GM19372 (cell line): Measurements from ENCODE around the gene REXO4.
"Not testable (repeated sequence)": the region's sequence is repeated elsewhere in the genome, so short reads cannot be mapped to it uniquely, and the experiment has no call there.

ENCODE experiments used
- ATAC-seq: cut with Tn5 transposase; IDR thresholded peaks from one replicate; pipeline ENCODE4 v1.9.1; 2021; ENCODE audit warnings: mild to moderate bottlenecking, low read depth, moderate library complexity; ENCODE audit not compliant: unreplicated experiment

Gene REXO4

DNA sequence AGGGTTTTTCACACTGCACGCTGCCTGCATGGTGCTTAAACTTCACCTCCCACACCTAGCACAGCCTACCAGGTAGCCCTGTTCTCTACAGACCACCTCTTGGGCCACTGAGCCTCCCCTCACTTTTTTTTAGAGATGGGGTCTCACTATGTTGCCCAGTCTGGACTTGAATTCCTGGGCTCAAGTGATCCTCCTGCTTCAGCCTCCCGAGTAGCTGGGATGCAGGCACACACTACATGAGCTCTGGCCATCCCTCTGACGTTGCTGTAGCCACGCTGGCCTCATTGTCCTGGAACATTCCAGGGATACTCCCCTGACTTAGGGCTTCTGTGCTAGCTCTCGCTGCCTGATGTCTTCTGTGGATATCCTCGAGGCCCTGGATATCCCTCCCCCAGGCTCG, 34.8 kb upstream of the REXO4 start:
- no peak for ATAC-seq

GRCh38 chr9:133451865-133452264, 34.1 kb upstream of the REXO4 start:
- ATAC-seq, result not testable (repeated sequence)

GRCh38 chr9:133449760-133450159, 31.9 kb upstream of the REXO4 start:
- no peak for ATAC-seq

DNA sequence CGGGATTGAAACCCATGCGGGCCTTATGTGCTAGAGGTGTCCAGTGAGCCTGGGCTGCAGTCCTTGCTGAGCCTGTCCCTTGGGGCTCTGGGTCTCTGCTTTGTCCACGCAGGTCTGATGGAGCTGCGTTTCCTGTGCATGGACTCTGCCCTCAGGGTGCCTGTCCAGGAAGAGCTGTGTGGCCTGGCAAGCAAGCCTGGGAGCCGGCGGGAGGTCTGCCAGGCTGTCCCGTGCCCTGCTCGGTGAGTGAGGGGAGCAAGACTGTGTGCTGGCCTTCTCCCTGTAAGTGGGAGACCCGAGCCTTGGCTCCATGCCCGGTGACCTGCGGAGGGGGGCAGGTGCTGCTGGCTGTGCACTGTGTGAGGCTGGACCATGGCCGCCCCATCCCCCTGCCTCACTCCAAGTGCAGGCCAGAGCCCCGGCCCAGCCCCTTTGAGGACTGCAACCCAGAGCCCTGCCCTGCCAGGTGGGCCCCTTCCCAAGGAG, 30.7 kb upstream of the REXO4 start:
- ATAC-seq, result no peak

DNA sequence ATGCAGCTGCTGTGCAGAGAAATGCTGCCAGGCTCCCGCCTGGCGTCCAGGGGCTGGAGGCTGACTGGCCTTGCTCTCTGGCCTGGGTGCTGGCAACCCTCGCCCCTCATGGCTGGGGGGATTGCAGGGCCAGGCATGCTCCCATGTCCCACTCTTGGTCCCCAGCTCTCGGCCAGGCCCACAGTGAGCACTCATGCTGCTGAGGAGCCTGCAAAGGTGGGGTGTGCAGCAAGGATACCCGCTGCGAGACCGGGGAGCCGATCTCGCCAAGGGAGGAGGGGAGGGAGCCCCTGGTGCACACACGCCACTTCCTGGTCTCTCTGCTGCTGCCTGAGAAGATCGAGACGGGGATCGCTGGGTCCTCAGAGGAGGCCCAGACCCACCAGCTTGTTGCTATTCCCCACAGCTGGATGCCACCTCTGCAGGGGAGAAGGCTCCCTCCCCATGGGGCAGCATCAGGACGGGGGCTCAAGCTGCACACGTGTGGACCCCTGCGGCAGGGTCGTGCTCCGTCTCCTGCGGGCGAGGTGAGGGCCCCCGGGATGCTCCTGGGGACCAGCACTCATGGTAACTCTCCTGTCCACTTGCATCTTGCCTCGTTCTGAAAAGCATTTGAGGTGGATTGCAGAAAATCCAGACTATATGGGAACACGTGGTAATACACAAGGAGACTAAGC, 27.6 kb upstream of the REXO4 start:
- no peak for ATAC-seq

DNA sequence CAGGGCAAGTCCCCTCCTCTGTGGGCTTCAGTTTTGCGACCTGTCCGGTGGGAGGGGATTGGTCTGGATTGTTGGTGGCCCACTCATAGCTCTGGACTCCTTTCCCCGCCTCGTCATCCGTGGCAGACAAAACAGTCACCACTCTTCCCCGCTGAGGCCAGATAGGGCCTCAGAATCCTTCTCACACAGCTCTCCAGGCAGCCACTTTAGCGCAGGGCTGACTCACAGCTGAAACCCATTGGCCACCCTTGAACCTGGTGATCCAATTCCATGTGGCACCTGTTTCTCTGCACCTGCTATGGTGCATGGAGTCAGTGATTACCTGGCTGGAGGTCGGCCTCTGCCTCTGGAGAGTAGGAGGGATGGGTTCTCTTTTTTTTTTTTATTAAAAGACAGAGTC, 26.2 kb upstream of the REXO4 start:
- ATAC-seq, result no peak

DNA sequence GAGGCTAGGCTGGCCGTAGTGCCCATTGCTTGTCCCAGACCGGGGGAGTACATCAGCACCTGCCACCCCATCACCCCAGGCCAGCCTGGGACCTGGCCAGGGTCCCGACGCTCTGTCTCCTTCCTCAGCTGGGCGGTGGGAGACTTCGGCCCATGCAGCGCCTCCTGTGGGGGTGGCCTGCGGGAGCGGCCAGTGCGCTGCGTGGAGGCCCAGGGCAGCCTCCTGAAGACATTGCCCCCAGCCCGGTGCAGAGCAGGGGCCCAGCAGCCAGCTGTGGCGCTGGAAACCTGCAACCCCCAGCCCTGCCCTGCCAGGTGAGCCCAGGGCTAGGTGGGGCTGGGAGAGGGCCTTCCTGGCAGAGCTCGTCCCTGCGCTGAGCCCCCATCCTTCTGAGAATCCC, 25.4 kb upstream of the REXO4 start:
- no peak for ATAC-seq

GRCh38 chr9:133441571-133441970, 23.8 kb upstream of the REXO4 start:
- ATAC-seq, result no peak

GRCh38 chr9:133440874-133441273, 23.1 kb upstream of the REXO4 start:
- no peak for ATAC-seq

- no peak for ATAC-seq
These were observed 21.5 kb upstream of the REXO4 start for GRCh38 chr9:133439337-133439736.

GRCh38 chr9:133437753-133438531, 20.1 kb upstream of the REXO4 start:
- ATAC-seq, result no peak

DNA sequence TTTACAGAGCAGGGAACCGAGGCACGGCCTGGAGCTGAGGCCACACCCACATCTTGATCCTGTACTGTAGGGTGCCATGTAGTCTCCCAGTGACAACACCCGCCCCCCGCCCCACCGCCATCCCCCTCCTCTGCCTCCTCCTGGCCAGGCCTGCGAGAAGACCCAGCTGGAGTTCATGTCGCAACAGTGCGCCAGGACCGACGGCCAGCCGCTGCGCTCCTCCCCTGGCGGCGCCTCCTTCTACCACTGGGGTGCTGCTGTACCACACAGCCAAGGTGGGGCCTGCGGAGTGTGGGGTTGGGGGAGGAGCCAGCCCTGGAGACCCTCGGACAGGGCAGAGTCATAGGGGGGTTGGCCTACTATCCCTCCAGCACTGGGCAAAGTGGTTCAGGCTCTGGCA, 18.9 kb upstream of the REXO4 start:
- no peak for ATAC-seq

DNA sequence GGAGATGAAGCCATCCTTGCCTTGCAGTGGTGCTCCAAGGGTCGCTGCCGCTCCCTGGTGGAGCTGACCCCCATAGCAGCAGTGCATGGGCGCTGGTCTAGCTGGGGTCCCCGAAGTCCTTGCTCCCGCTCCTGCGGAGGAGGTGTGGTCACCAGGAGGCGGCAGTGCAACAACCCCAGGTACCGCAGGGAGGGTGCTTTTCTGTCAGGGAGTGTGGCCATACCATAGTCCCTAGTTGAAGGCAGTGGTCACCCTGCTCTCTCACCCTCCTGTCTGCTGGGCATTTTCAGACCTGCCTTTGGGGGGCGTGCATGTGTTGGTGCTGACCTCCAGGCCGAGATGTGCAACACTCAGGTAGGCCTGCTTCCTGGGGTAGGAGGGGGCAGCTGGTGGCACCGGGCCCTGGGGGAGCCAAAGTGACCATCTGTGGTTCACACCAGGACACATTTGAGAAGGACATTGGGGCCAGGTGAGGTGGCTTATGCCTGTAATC, 15.6 kb upstream of the REXO4 start:
- ATAC-seq, result no peak

GRCh38 chr9:133430244-133430643, 12.4 kb upstream of the REXO4 start:
- no peak for ATAC-seq

DNA sequence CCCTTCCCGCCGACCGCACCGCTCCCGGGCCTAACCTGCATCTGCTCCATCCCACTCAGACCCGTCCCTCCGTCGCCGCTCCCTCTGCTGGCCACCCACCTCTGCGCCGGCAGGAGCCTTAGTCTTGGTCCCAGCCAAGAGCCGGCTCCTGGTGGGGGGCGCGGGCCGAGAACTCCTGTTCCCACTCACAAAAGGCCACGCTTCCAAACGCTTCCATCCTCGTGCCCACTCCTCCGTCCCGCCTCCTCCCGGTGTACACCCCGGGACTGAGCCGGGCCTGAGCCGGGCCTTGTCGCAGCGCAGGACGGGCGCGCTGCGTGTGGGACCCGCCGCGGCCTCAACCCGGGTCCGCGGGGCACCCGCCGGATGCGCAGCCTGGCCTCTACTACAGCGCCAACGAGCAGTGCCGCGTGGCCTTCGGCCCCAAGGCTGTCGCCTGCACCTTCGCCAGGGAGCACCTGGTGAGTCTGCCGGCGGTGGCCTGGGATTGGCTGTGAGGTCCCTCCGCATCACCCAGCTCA, 11.9 kb upstream of the REXO4 start:
- no peak for ATAC-seq

DNA sequence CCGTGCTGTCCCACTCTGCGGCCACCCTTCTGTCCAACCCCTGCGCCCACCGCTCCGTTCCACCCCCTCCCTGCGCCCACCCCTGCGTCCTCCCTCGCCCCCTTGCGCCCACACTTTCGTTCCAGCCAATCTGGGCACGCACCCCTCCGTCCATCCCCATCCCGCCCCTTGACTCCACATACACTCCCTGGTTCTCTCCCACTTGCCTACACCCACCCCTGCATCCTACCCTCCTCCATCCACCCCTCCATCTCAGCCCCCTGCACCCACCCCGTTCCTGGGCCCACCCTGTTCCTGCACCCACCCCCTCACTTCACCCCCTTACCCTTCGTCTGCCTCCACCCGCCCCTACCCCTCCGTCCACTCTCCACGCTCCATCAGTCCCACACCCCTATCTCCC, 11.4 kb upstream of the REXO4 start:
- no peak for ATAC-seq

DNA sequence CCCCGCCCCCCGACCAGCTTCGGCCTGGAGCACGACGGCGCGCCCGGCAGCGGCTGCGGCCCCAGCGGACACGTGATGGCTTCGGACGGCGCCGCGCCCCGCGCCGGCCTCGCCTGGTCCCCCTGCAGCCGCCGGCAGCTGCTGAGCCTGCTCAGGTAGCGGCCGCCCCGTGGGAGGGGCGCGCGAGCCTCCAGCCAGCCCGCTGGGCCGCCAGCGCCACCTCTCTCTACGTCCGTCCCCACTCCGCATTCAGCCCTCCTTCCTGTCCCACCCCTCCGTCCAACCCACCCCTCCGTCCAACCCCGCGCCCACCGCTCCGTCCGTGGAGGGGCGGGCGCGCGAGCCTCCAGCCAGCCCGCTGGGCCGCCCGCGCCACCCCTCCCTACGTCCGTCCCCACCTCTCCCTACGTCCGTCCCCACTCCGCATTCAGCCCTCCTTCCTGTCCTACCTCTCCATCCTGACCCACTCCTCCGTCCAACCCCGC, 10.8 kb upstream of the REXO4 start:
- ATAC-seq, result no peak

DNA sequence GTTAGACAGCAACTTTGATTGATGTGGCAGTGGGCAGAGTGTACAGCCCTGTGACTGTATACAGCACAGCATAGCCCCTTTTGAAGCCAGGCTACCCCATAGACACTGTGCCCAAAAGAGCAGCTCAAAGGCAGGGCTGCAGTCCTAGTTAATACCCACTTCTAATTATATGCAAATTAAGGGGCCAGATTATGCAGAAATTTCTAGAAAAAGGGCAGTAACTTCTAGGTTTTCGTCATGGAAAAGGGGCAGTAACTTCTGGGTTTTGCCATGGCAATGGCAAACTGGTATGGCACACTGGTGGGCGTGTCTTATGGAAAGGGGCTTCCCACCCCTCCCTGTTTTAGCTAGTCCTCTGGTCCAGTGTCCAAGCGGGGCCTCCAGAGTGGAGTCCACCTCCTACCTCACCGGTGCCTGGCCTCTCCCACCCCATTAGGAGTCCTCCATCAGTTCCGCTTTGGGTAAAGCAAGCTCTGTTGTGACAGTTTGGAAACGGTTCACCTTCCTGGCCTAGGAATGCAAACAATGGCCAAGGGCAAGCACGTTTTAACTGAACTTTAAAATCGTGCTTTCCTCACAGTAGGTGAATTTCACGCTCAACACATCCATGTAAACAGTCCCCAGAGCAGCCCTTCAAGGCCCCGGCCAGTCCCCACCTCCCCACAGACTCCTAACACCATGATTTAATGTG, 10.0 kb upstream of the REXO4 start:
- no peak for ATAC-seq

GRCh38 chr9:133426011-133426410, 8.2 kb upstream of the REXO4 start:
- no peak for ATAC-seq

GRCh38 chr9:133425049-133425632, 7.3 kb upstream of the REXO4 start:
- ATAC-seq, result no peak

GRCh38 chr9:133424187-133424586, 6.4 kb upstream of the REXO4 start:
- no peak for ATAC-seq
